ENCODE data around the gene GDPD4.
A peak's percentile ranks its signal among the peaks of the same experiment; 100 is the strongest.

GDPD4 gene

DNA sequence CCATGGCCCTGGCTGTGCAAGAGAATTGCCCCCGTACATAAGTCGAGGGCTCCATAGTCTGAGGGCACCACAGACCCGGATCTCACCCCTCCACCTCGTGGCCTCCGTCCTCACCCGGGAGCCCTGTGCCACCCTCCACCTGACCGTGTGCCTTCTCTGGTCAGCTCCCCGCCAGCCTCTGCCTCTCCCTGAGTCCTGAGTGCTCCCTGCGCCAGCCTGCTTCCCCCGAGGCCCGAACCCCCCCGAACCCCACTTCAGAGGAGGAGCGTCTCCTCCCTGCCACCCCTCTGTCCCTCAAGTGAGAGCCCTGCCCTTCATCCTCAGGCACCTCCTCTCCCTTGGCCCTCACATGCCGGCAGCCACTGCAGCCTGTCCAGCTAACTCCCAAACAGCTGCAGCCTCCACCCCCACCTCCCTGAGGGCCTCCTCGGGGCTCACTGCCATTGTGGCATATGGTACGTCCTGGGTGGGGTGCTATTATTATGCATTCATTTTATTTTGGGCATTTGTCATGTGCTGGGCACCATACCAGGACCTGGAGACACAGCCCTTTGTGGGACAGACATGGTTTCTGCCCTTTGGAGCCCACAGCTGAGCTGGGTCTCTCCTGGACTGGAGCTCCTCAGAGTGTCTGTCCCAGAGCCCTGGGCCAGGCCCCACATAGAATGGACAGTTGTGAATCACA is 106.3 kb downstream of the GDPD4 start:
- ChIA-PET POLR2A (ENCODE audit: low non-redundant PET) (no interaction called here), CTCF (interaction anchor here (0.6 to 2.5 kb wide), 11 partner anchors 67 to 1636 kb away, joined by 3 to 10 read pairs (median 4); no protein-coding TSS in a partner anchor)
- no peak for DNase-seq (ENCODE audit: low spot score)
- no peak overlapping the region for H3K27ac ChIP-seq
- TF ChIP-seq, protein P1, sequence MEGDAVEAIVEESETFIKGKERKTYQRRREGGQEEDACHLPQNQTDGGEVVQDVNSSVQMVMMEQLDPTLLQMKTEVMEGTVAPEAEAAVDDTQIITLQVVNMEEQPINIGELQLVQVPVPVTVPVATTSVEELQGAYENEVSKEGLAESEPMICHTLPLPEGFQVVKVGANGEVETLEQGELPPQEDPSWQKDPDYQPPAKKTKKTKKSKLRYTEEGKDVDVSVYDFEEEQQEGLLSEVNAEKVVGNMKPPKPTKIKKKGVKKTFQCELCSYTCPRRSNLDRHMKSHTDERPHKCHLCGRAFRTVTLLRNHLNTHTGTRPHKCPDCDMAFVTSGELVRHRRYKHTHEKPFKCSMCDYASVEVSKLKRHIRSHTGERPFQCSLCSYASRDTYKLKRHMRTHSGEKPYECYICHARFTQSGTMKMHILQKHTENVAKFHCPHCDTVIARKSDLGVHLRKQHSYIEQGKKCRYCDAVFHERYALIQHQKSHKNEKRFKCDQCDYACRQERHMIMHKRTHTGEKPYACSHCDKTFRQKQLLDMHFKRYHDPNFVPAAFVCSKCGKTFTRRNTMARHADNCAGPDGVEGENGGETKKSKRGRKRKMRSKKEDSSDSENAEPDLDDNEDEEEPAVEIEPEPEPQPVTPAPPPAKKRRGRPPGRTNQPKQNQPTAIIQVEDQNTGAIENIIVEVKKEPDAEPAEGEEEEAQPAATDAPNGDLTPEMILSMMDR (conservative IDR thresholded peaks at IDR 0.05; ENCODE audit: low read depth) = no peak

DNA sequence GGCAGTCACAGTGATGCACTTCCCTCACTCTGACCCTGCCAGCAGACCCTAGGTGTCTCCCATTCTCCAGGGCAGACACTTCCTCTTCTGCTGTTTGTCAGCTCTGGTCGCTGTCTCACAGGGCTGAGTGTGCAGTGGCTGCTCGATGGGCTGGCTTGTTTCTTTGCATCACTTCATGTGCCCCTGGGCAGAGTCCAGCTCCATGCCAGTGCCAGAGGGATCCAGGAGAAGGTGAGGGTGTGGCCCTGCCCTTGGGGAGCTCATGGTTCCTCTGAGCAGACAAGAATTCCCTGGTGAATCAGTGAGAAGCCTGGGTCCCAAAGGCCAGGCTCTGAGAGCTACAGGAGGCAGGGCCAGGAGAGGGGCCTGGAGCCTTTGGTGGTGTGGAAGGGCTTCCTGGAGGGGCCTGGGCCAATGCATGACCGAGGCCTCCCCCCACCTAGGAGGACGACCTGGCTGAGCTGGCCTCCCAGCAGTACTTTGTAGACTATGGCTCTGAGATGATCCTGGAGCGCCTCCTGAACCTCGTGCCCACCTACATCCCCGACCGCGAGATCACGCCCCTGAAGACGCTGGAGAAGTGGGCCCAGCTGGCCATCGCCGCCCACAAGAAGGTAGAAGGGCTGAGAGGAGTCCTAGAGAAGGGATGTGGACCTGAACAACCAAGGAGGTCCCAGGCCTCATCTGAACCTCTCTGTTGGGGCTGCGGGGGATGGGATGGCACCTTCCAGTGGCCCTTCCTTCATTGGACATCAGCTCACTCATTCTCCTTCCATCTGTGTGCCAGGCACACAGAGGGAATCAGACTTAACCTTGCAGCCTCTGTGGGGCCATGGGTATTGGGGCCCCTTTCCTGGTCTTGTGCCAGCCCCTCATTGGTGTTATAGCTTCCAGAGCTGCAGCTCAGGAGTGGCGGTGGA is 107.3 kb downstream of the GDPD4 start:
- H3K27ac ChIP-seq = no peak overlapping the region
- TF ChIP-seq, protein P1 (conservative IDR thresholded peaks at IDR 0.05; ENCODE audit: low read depth) = no peak
- POLR2A ChIA-PET (ENCODE audit: low non-redundant PET) = no interaction called here
- DNase-seq (ENCODE audit: low spot score) = no peak
- CTCF ChIA-PET = interaction anchor here (0.6 to 2.5 kb wide), 7 partner anchors 21 to 1635 kb away, joined by 3 to 10 read pairs (median 4); no protein-coding TSS in a partner anchor

DNA sequence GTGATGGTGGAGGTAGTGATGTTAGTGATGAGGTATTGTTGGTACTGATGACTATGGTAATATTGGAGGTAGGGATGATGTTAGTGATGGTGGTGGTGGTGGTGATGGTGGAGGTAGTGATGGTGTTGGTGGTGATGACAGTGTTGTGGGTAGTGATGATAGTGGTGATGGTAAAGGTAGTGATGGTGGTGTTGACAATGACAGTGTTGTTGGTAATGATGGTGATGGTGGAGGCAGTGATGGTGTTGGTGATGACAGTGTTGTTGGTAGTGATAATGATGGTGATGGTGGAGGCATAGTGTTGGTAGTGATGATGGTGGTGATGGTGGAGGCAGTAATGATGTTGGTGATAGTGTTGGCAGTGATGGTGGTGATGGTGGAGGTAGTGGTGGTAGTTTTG is 108.3 kb downstream of the GDPD4 start:
- no peak overlapping the region for H3K27ac ChIP-seq
- CTCF ChIA-PET = interaction anchor here (0.6 kb wide), 1 partner anchor 1740 kb away, joined by 5 read pairs; no protein-coding TSS in a partner anchor
- TF ChIP-seq, protein P1 (conservative IDR thresholded peaks at IDR 0.05; ENCODE audit: low read depth) = no peak
- DNase-seq (ENCODE audit: low spot score) = no peak
- POLR2A ChIA-PET (ENCODE audit: low non-redundant PET) = no interaction called here

DNA sequence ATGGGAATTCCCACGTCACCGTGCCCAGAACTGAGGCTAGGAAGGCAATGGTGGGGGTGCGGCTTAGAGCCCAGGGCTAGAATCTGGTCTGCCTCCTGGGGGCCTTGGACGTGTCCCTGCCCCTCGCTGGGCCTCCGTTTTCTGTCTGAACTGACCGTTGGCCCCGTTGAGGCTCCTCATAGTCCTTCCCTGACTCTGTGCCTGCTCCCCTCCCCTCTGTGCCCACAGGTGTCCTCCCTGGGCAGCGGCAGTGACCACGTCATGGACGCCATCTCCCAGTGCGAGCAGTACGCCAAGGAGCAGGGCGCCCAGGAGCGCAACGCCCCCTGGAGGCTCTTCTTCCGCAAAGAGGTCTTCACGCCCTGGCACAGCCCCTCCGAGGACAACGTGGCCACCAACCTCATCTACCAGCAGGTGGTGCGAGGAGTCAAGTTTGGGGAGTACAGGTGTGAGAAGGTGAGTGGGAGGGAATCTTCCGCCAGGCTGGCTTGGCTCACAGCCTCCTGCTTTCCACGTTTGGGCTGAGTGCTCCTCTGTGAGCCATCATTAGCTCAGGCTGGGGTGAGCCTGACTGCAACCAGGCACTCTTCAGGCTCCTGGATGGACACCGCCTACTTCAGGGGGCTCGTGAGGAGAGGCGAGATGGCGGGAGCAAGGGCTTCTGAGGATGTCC is 109.5 kb downstream of the GDPD4 start:
- CTCF ChIA-PET = interaction anchor here (0.6 to 0.7 kb wide), 8 partner anchors 8 to 625 kb away, joined by 3 to 6 read pairs (median 3); no protein-coding TSS in a partner anchor
- TF ChIP-seq, protein P1 (conservative IDR thresholded peaks at IDR 0.05; ENCODE audit: low read depth) = peak; percentile 65
- POLR2A ChIA-PET (ENCODE audit: low non-redundant PET) = no interaction called here
- DNase-seq (ENCODE audit: low spot score) = peak; percentile 81
- no peak overlapping the region for H3K27ac ChIP-seq

DNA sequence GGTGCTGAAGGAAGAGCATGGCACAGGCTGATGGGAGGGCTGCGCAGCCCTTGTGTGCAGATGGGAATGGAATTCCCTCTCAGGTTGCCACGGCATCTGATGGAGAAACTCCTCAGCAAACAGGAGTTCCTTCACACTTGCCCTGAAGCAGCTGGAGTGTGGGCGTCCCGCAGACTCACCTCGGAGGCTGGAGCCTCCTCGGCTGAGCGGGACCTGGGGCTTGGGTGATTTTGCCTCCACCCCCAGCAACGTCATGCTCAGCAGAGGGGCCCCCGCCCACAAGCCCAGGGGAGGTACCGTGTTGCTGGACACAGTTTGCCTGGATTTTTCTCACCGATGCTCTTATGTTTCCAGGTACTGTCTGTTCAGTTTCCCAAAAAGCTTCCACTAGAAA is 110.1 kb downstream of the GDPD4 start:
- POLR2A ChIA-PET (ENCODE audit: low non-redundant PET) = no interaction called here
- H3K27ac ChIP-seq = no peak overlapping the region
- CTCF ChIA-PET = interaction anchor here (0.7 to 4.1 kb wide), 2 partner anchors 64 to 625 kb away, joined by 3 to 33 read pairs; partner anchors contain the start of gene MYO7A
- TF ChIP-seq, protein P1 (conservative IDR thresholded peaks at IDR 0.05; ENCODE audit: low read depth) = no peak
- DNase-seq (ENCODE audit: low spot score) = no peak

Measured in RWPE1 (cell line).